K562 (cell line): ENCODE results near the gene PRKG1. TPM values are rescaled to one million over a fixed set of nuclear protein-coding genes. Genes with fewer than 3 reads are reported as not detected.
"Not testable (repeated sequence)": the region's sequence is repeated elsewhere in the genome, so short reads cannot be mapped to it uniquely, and the experiment has no call there.

Experiments used
- ATAC-seq: fragments of 200-7000 bp; cut with Tn5 transposase; 3 replicates; pipeline ENCODE4 v1.9.1; 2020; ENCODE audit warnings: moderate library complexity
- BruUV-seq: library from RNA; stranded (reverse); fragments of 400-500 nt; replicated peaks from 2 replicates; lab custom pipeline; 2021; lab: Mats Ljungman, UMichigan
- CTCF ChIA-PET: fragments of 300-600 bp; formaldehyde crosslinking; extraction: SDS; loops from one replicate; lab custom pipeline; 2021; ENCODE audit warnings: low intra/inter-chr PET ratio; lab: Yijun Ruan, JAX
- POLR2A ChIA-PET: fragments of 300-600, 350-650 bp; sonication (Branson Sonifier 250); formaldehyde crosslinking; extraction: SDS; loops from one replicate; lab custom pipeline; 2021; ENCODE audit warnings: antibody characterized with exemption, inconsistent platforms; lab: Yijun Ruan, JAX
- DNase-seq, 4 experiments: peaks; one replicate each; pipeline versions ENCODE4 v3.0.0 to v3.0.0-alpha.2; 2011 to 2018; ENCODE audit warnings: low spot score in 3 of 4, mixed read lengths in 3 of 4; ENCODE audit errors: extremely low read depth in 1 of 4
- FAIRE-seq: peaks from 2 replicates; lab custom pipeline; 2011; peaks lifted over from hg19 to GRCh38; lab: Jason Lieb, UNC
- H2AFZ ChIP-seq: 2 replicates; pipeline ENCODE4 v1.6.0; 2011; ENCODE audit warnings: low read depth, low read length, control low read depth, inconsistent platforms
- H3K27ac ChIP-seq: fragments of 200-600 bp; 3 replicates; pipeline ENCODE4 v1.8.0; 2011; ENCODE audit warnings: low read depth, mild to moderate bottlenecking, control low read depth, inconsistent platforms, low read length, moderate library complexity, mixed read lengths; ENCODE audit errors: extremely low read depth
- H3K27me3 ChIP-seq, 2 experiments: fragments of 300-600 bp in 1 of 2; 2 replicates in 1 of 2; 3 replicates in 1 of 2; pipeline versions ENCODE4 v1.6.0 to v1.8.0; 2011; ENCODE audit warnings: inconsistent platforms in 2 of 2, low read length in 2 of 2, mild to moderate bottlenecking in 1 of 2, mixed read lengths in 1 of 2, moderate library complexity in 1 of 2; ENCODE audit not compliant: control insufficient read depth in 2 of 2, insufficient read depth in 2 of 2
- H3K36me3 ChIP-seq: fragments of 300-600 bp; 3 replicates; pipeline ENCODE4 v1.8.0; 2011; ENCODE audit warnings: mild to moderate bottlenecking, low read length, inconsistent platforms; ENCODE audit not compliant: control insufficient read depth, insufficient read depth
- H3K4me1 ChIP-seq, 2 experiments: fragments of 200-600 bp in 1 of 2; replicated peaks in 1 of 2; 2 replicates in 1 of 2; 3 replicates in 1 of 2; pipeline versions ENCODE4 v1.5.1 to v1.8.0; 2011; ENCODE audit warnings: inconsistent platforms in 2 of 2, low read length in 2 of 2, mild to moderate bottlenecking in 1 of 2, mixed read lengths in 1 of 2, moderate library complexity in 1 of 2; ENCODE audit not compliant: control insufficient read depth in 2 of 2, insufficient read depth in 2 of 2
- H3K4me2 ChIP-seq: 2 replicates; pipeline ENCODE4 v1.6.1; 2011; ENCODE audit warnings: low read length, control low read depth, inconsistent platforms, mixed read lengths; ENCODE audit not compliant: insufficient read depth
- H3K4me3 ChIP-seq: fragments of 200-600 bp; sonication (generic), shearing (Covaris generic); 2 replicates; pipeline ENCODE4 v1.5.1; 2016; ENCODE audit warnings: control low read depth, inconsistent platforms
- H3K79me2 ChIP-seq: fragments of 200-600 bp; 3 replicates; pipeline ENCODE4 v1.8.0; 2011; ENCODE audit warnings: low read length, inconsistent platforms; ENCODE audit not compliant: control insufficient read depth, insufficient read depth
- H3K9ac ChIP-seq, 2 experiments: 2 replicates each; pipeline versions ENCODE4 v1.6.0 to v1.6.1; 2011; ENCODE audit warnings: low read depth in 2 of 2, low read length in 2 of 2, control low read depth in 1 of 2, inconsistent platforms in 1 of 2, mild to moderate bottlenecking in 1 of 2, mixed read lengths in 1 of 2; ENCODE audit not compliant: insufficient read depth in 1 of 2
- H3K9me1 ChIP-seq: one replicate; pipeline ENCODE4 v1.6.0; 2011; ENCODE audit warnings: inconsistent platforms, mild to moderate bottlenecking, low read length, moderate library complexity; ENCODE audit not compliant: control insufficient read depth, insufficient read depth
- H3K9me3 ChIP-seq: replicated peaks from 2 replicates; pipeline ENCODE4 v1.5.1; 2011; ENCODE audit warnings: low read depth, low read length, inconsistent platforms; ENCODE audit not compliant: control insufficient read depth, insufficient read depth
- H4K20me1 ChIP-seq: replicated peaks from 2 replicates; pipeline ENCODE4 v1.6.1; 2011; ENCODE audit warnings: low read length, inconsistent platforms, mixed read lengths; ENCODE audit not compliant: control insufficient read depth, insufficient read depth
- E4F1 ChIP-seq: fragments of 250-450 bp; sonication (Bioruptor Pico); IDR thresholded peaks from 2 replicates; pipeline ENCODE4 v1.5.0; 2021; ENCODE audit warnings: mild to moderate bottlenecking, borderline replicate concordance
- POLR3A ChIP-seq: IDR thresholded peaks from 2 replicates; pipeline ENCODE4 v1.6.1; 2011; ENCODE audit warnings: borderline replicate concordance, mild to moderate bottlenecking, moderate library complexity; ENCODE audit not compliant: insufficient read length, insufficient read depth; ENCODE audit errors: extremely low read depth
- ZNF408 ChIP-seq: fragments of 250-450 bp; sonication (Bioruptor Pico); IDR thresholded peaks from 2 replicates; pipeline ENCODE4 v1.4.0; 2020; ENCODE audit warnings: low read depth, mild to moderate bottlenecking, moderate library complexity
- ZNF707 ChIP-seq: fragments of 250-450 bp; sonication (Bioruptor Pico); conservative IDR thresholded peaks from 2 replicates; pipeline ENCODE4 v1.8.0; 2022; ENCODE audit warnings: inconsistent platforms, mild to moderate bottlenecking, moderate library complexity
- WGBS: fragments of 100-300 bp; shearing (Covaris generic); methylation state at CpG from one replicate; pipeline ENCODE4 v1.1.6; 2016; ENCODE audit warnings: low coverage, mixed read lengths; ENCODE audit not compliant: insufficient coverage; ENCODE audit errors: missing lambda C conversion rate; 5-methylcytosine and 5-hydroxymethylcytosine counted together
- in situ Hi-C: fragments of 300-500 bp; cut with MboI; formaldehyde crosslinking; loops from 4 replicates; pipeline ENCODE4 v1.15.0; 2018; ENCODE audit warnings: inconsistent platforms, mixed read lengths
- intact Hi-C: fragments of 100-400 bp; cut with micrococcal nuclease; formaldehyde crosslinking; loops from 2 replicates; pipeline ENCODE4 v1.14.2; 2022
- polyA plus RNA-seq, 8 experiments: library from polyadenylated mRNA; depleted of rRNA in 4 of 8; stranded (reverse) in 5 of 8; unstranded in 3 of 8; fragments of >200 nt; fragmentation: Nextera tagmentation in 2 of 8; fragmentation: Illumina TruSeq in 1 of 8; extraction: Ambion mirVana in 2 of 8; extraction: Trizol in 1 of 8; gene quantifications; 2 replicates each; pipeline versions ENCODE4 v1.2.1 to v1.2.3, GENCODE V29; 2011 to 2014; ENCODE audit warnings: inconsistent platforms in 1 of 8, missing spikeins in 1 of 8
- total RNA-seq, 7 experiments: library from RNA; depleted of rRNA in 6 of 7; stranded (reverse); fragments of >200 nt in 6 of 7; fragmentation: Illumina TruSeq in 2 of 7; extraction: Trizol in 2 of 7; gene quantifications; 2 replicates each; pipeline versions ENCODE4 v1.2.1 to v1.2.3, GENCODE V29; 2011 to 2021; ENCODE audit warnings: low replicate concordance in 1 of 7

Gene PRKG1
- total and polyA plus RNA-seq, 9 of the 15 experiments (the other 6 are each of a cell fraction or from before 2014, with no cell fraction given): 0.22 TPM; not detected in 8

- intact Hi-C loops, H3K27me3 ChIP-seq, H3K36me3 ChIP-seq, CTCF ChIA-PET, H2AFZ ChIP-seq, FAIRE-seq, H3K4me2 ChIP-seq, H3K79me2 ChIP-seq, H3K9me3 ChIP-seq, DNase-seq, H3K9me1 ChIP-seq, H3K27ac ChIP-seq, POLR2A ChIA-PET, H4K20me1 ChIP-seq, H3K4me3 ChIP-seq, H3K9ac ChIP-seq, ATAC-seq, BruUV-seq, H3K4me1 ChIP-seq, in situ Hi-C loops: not testable (repeated sequence)
- WGBS: 0% methylated on average over 5 of the region's 15 CpGs
Measured at GRCh38 chr10:52039002-52039793, 964.9 kb downstream of the PRKG1 start.

- FAIRE-seq: no peak
- H2AFZ ChIP-seq: no peak overlapping the region
- no peaks in the 10 kb centered on the region for H3K4me1 ChIP-seq
- H3K27ac ChIP-seq: no peak overlapping the region
- ChIA-PET POLR2A (no interaction called here), CTCF (no interaction called here)
- TF ChIP-seq POLR3A: no peak
- TF ChIP-seq E4F1 (CRISPR knock-in tag): no peak
- no peak for TF ChIP-seq ZNF408
- no peak for TF ChIP-seq ZNF707
- intact Hi-C loops (no loop called here), in situ Hi-C loops (no loop called here)
- no peak overlapping the region for H3K9ac ChIP-seq
- no peaks in the 10 kb centered on the region for H3K9me1 ChIP-seq
- H3K36me3 ChIP-seq: no peaks in the 10 kb centered on the region
- H3K4me2 ChIP-seq: no peak overlapping the region
- H3K9me3 ChIP-seq: no peaks in the 10 kb centered on the region
- no peaks in the 10 kb centered on the region for H3K27me3 ChIP-seq
- H3K79me2 ChIP-seq: no peaks in the 10 kb centered on the region
- H3K4me3 ChIP-seq: no peak overlapping the region
- no peaks in the 10 kb centered on the region for H4K20me1 ChIP-seq
- BruUV-seq: no TSS peak
- 6% methylated on average over 2 of the region's 2 CpGs for WGBS
- DNase-seq: no peak
- no peak for ATAC-seq
Measured at GRCh38 chr10:52040486-52040885, 966.2 kb downstream of the PRKG1 start.
